GM12878 (cell line): Measurements from ENCODE around the gene IFIT3. TPM values are rescaled to one million over a fixed set of nuclear protein-coding genes. Genes with fewer than 3 reads are reported as not detected.

ENCODE experiments used
- ATAC-seq: fragments of 200-7000 bp; cut with Tn5 transposase; 3 replicates; pipeline ENCODE4 v1.9.1; 2020; ENCODE audit warnings: mild to moderate bottlenecking, moderate library complexity
- BruUV-seq: library from RNA; stranded (reverse); fragments of 400-500 nt; replicated peaks from 2 replicates; lab custom pipeline; 2021; lab: Mats Ljungman, UMichigan
- CTCF ChIA-PET: fragments of 300-600 bp; sonication (Branson Sonifier 250); formaldehyde crosslinking; extraction: SDS; loops from one replicate; lab custom pipeline; 2021; ENCODE audit warnings: inconsistent platforms; lab: Yijun Ruan, JAX
- POLR2A ChIA-PET: fragments of 350-600 bp; formaldehyde crosslinking; extraction: SDS; loops from one replicate; lab custom pipeline; 2021; ENCODE audit warnings: inconsistent platforms; lab: Charles Lee
- RAD21 ChIA-PET: fragments of 300-600 bp; sonication (Branson Sonifier 250); formaldehyde crosslinking; loops from one replicate; lab custom pipeline; 2023; ENCODE audit warnings: antibody characterized with exemption; ENCODE audit not compliant: unreplicated experiment; lab: Charles Lee
- SMC1A ChIA-PET: fragments of 300-600 bp; sonication (Branson Sonifier 250); formaldehyde crosslinking; loops from one replicate; lab custom pipeline; 2023; ENCODE audit not compliant: unreplicated experiment, uncharacterized antibody; lab: Charles Lee
- DNase-seq: peaks from one replicate; pipeline ENCODE4 v3.0.0-alpha.2; 2011; ENCODE audit warnings: low read depth, low spot score
- FAIRE-seq: peaks from 3 replicates; lab custom pipeline; 2011; peaks lifted over from hg19 to GRCh38; lab: Jason Lieb, UNC
- H2AFZ ChIP-seq: 2 replicates; pipeline ENCODE4 v1.6.0; 2011; ENCODE audit warnings: low read depth, low read length, control low read depth; ENCODE audit not compliant: control insufficient read depth
- H3K27ac ChIP-seq: 2 replicates; pipeline ENCODE4 v1.5.1; 2011; ENCODE audit warnings: control low read depth; ENCODE audit not compliant: control insufficient read depth, insufficient read depth
- H3K27me3 ChIP-seq, 2 experiments: replicated peaks in 1 of 2; 2 replicates each; pipeline versions ENCODE4 v1.6.0 to v1.6.1; 2011; ENCODE audit warnings: low read length in 1 of 2; ENCODE audit not compliant: control insufficient read depth in 2 of 2, insufficient read depth in 2 of 2
- H3K36me3 ChIP-seq, 2 experiments: 2 replicates each; pipeline ENCODE4 v1.5.1; 2011; ENCODE audit warnings: low read length in 1 of 2; ENCODE audit not compliant: control insufficient read depth in 2 of 2, insufficient read depth in 2 of 2
- H3K4me1 ChIP-seq: 2 replicates; pipeline ENCODE4 v1.6.1; 2011; ENCODE audit warnings: mild to moderate bottlenecking, low read length, moderate library complexity, mixed read lengths; ENCODE audit not compliant: control insufficient read depth, insufficient read depth
- H3K4me2 ChIP-seq: 2 replicates; pipeline ENCODE4 v1.6.0; 2011; ENCODE audit warnings: control low read depth; ENCODE audit not compliant: control insufficient read depth, insufficient read depth
- H3K4me3 ChIP-seq: fragments of 200-600 bp; sonication (generic); 2 replicates; pipeline ENCODE4 v1.5.1; 2016
- H3K79me2 ChIP-seq: 2 replicates; pipeline ENCODE4 v1.6.0; 2011; ENCODE audit warnings: low read length; ENCODE audit not compliant: control insufficient read depth, insufficient read depth
- H3K9ac ChIP-seq: 2 replicates; pipeline ENCODE4 v1.8.0; 2011; ENCODE audit warnings: low read length, control low read depth, mixed read lengths; ENCODE audit not compliant: control insufficient read depth, insufficient read depth
- H3K9me3 ChIP-seq: replicated peaks from 3 replicates; pipeline ENCODE4 v1.5.1; 2011; ENCODE audit warnings: mild to moderate bottlenecking, low read length; ENCODE audit not compliant: control insufficient read depth, insufficient read depth
- H4K20me1 ChIP-seq: 2 replicates; pipeline ENCODE4 v1.6.0; 2011; ENCODE audit not compliant: control insufficient read depth, insufficient read depth
- CBX5 ChIP-seq: sonication (generic); IDR thresholded peaks from 2 replicates; pipeline ENCODE4 v1.6.1; 2016; ENCODE audit warnings: low read depth, moderate library complexity, mild to moderate bottlenecking, inconsistent platforms
- CREM ChIP-seq: IDR thresholded peaks from 2 replicates; pipeline ENCODE4 v1.6.1; 2014; ENCODE audit warnings: antibody characterized with exemption, low read depth
- CTCF ChIP-seq, 3 experiments: IDR thresholded peaks in 2 of 3; conservative IDR thresholded peaks in 1 of 3; 2 replicates each; pipeline ENCODE4 v1.5.1; 2011; ENCODE audit warnings: low read depth in 3 of 3, low read length in 3 of 3, mild to moderate bottlenecking in 3 of 3, control low read depth in 2 of 3, moderate library complexity in 2 of 3, inconsistent platforms in 1 of 3, mixed read lengths in 1 of 3; ENCODE audit not compliant: control insufficient read depth in 2 of 3, insufficient read depth in 1 of 3; ENCODE audit errors: extremely low read depth in 1 of 3
- ESRRA ChIP-seq: IDR thresholded peaks from 2 replicates; pipeline ENCODE4 v1.6.1; 2012; ENCODE audit warnings: mild to moderate bottlenecking, low read length, improper control_type of control experiment
- EZH2 ChIP-seq: IDR thresholded peaks from 2 replicates; pipeline ENCODE4 v1.6.1; 2012; ENCODE audit warnings: low read depth, mild to moderate bottlenecking, control low read depth, inconsistent platforms, low read length, borderline replicate concordance; ENCODE audit not compliant: control insufficient read depth
- HDGF ChIP-seq: fragments of 450-650 bp; IDR thresholded peaks from 2 replicates; pipeline ENCODE4 v1.6.1; 2016; ENCODE audit warnings: antibody characterized with exemption
- IKZF2 ChIP-seq, 2 experiments: fragments of 450-650 bp; IDR thresholded peaks; 2 replicates each; pipeline ENCODE4 v1.6.1; 2017; ENCODE audit warnings: mild to moderate bottlenecking in 2 of 2, moderate library complexity in 2 of 2
- KDM1A ChIP-seq: fragments of 200-600 bp; sonication (generic); IDR thresholded peaks from 2 replicates; pipeline ENCODE4 v1.6.1; 2016; ENCODE audit warnings: borderline replicate concordance
- NR2C1 ChIP-seq: fragments of 450-650 bp; IDR thresholded peaks from 2 replicates; pipeline ENCODE4 v1.6.1; 2017; ENCODE audit warnings: antibody characterized with exemption, mild to moderate bottlenecking, moderate library complexity
- PKNOX1 ChIP-seq: fragments of 450-650 bp; IDR thresholded peaks from 2 replicates; pipeline ENCODE4 v1.6.1; 2016; ENCODE audit warnings: mild to moderate bottlenecking
- PRDM15 ChIP-seq: fragments of 450-650 bp; formaldehyde crosslinking; IDR thresholded peaks from 2 replicates; pipeline ENCODE4 v1.4.0; 2020; ENCODE audit warnings: mild to moderate bottlenecking, moderate library complexity
- RAD21 ChIP-seq: IDR thresholded peaks from 2 replicates; pipeline ENCODE4 v1.6.1; 2011; ENCODE audit warnings: mild to moderate bottlenecking, low read depth, low read length, moderate library complexity; ENCODE audit not compliant: insufficient read depth
- RELA ChIP-seq: fragments of 450-650 bp; IDR thresholded peaks from 2 replicates; pipeline ENCODE4 v1.8.0; 2014; ENCODE audit warnings: borderline replicate concordance; ENCODE audit not compliant: partially characterized antibody
- RUNX3 ChIP-seq: IDR thresholded peaks from 2 replicates; pipeline ENCODE4 v1.6.1; 2012; ENCODE audit warnings: low read length, inconsistent platforms
- SIX5 ChIP-seq: IDR thresholded peaks from 2 replicates; pipeline ENCODE4 v1.6.1; 2011; ENCODE audit warnings: mild to moderate bottlenecking, low read depth, low read length, moderate library complexity; ENCODE audit not compliant: severe bottlenecking
- SMAD1 ChIP-seq: fragments of 450-650 bp; IDR thresholded peaks from 2 replicates; pipeline ENCODE4 v1.6.1; 2018; ENCODE audit warnings: mild to moderate bottlenecking, low read depth; ENCODE audit not compliant: partially characterized antibody
- ZNF207 ChIP-seq: fragments of 450-650 bp; IDR thresholded peaks from 2 replicates; pipeline ENCODE4 v1.6.1; 2014; ENCODE audit warnings: antibody characterized with exemption, mild to moderate bottlenecking, borderline replicate concordance
- in situ Hi-C: fragments of 300-500 bp; cut with MboI; formaldehyde crosslinking; loops from 9 replicates; pipeline ENCODE4 v1.14.3; 2018; ENCODE audit warnings: mixed read lengths
- intact Hi-C: fragments of 100-400 bp; cut with micrococcal nuclease; formaldehyde crosslinking; loops from one replicate; pipeline ENCODE4 v1.14.2; 2022; ENCODE audit not compliant: unreplicated experiment
- polyA plus RNA-seq, 11 experiments: library from polyadenylated mRNA; depleted of rRNA in 4 of 11; unstranded in 6 of 11; stranded (reverse) in 5 of 11; fragments of >200 nt; fragmentation: Nextera tagmentation in 4 of 11; fragmentation: Illumina TruSeq in 1 of 11; extraction: Ambion mirVana in 4 of 11; extraction: Trizol in 1 of 11; gene quantifications; 1 replicate in 1 of 11; 2 replicates in 10 of 11; pipeline versions ENCODE4 v1.2.1 to v1.2.3, GENCODE V29; 2011 to 2016; ENCODE audit warnings: inconsistent platforms in 2 of 11, missing spikeins in 2 of 11, low read depth in 1 of 11
- total RNA-seq, 4 experiments: library from RNA; depleted of rRNA in 3 of 4; stranded (reverse); fragments of >200 nt in 3 of 4; fragmentation: Illumina TruSeq in 1 of 4; extraction: Trizol in 1 of 4; gene quantifications; 2 replicates each; pipeline versions ENCODE4 v1.2.1 to v1.2.3, GENCODE V29; 2013 to 2021

The IFIT3 gene
- total and polyA plus RNA-seq, 10 of the 15 experiments (the other 5 are each of a cell fraction or from before 2014, with no cell fraction given) = 27.0 to 70.2 (median 51.1) TPM

DNA sequence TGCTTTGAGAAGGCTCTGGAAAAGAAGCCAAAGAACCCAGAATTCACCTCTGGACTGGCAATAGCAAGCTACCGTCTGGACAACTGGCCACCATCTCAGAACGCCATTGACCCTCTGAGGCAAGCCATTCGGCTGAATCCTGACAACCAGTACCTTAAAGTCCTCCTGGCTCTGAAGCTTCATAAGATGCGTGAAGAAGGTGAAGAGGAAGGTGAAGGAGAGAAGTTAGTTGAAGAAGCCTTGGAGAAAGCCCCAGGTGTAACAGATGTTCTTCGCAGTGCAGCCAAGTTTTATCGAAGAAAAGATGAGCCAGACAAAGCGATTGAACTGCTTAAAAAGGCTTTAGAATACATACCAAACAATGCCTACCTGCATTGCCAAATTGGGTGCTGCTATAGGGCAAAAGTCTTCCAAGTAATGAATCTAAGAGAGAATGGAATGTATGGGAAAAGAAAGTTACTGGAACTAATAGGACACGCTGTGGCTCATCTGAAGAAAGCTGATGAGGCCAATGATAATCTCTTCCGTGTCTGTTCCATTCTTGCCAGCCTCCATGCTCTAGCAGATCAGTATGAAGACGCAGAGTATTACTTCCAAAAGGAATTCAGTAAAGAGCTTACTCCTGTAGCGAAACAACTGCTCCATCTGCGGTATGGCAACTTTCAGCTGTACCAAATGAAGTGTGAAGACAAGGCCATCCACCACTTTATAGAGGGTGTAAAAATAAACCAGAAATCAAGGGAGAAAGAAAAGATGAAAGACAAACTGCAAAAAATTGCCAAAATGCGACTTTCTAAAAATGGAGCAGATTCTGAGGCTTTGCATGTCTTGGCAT, 21.1 kb upstream of the IFIT3 start (continued):
- no peak for TF ChIP-seq PKNOX1
- TF ChIP-seq NR2C1 = no peak
- no peak for TF ChIP-seq RUNX3
- no peak for TF ChIP-seq CREM
- no peak for TF ChIP-seq CBX5

- H3K4me2 ChIP-seq = no peak overlapping the region
- BruUV-seq = no TSS peak
- 0 out of 4 replicates have a peak, but pooled peaks cover 0 to 2% of the 10 kb centered on the region in 2 experiments for H3K36me3 ChIP-seq
- H4K20me1 ChIP-seq = no peaks in the 10 kb centered on the region
- DNase-seq = no peak
- in situ Hi-C loops (no loop called here), intact Hi-C loops (no loop called here)
- RAD21 ChIA-PET = no interaction called here
- no peak for ATAC-seq
- POLR2A ChIA-PET = no interaction called here
- no peak for FAIRE-seq
- H3K4me1 ChIP-seq = no peaks in the 10 kb centered on the region; the same call in 1 of the 2 replicates
- H3K79me2 ChIP-seq = peaks cover 19% of the 10 kb centered on the region
- no peak overlapping the region for H3K9ac ChIP-seq
- no peak overlapping the region for H3K4me3 ChIP-seq
- SMC1A ChIA-PET = interaction anchor here (0.7 to 9.1 kb wide), 3 partner anchors 37 to 61 kb away, joined by 3 to 98 read pairs (median 3); no protein-coding TSS in a partner anchor
- H3K9me3 ChIP-seq = no peaks in the 10 kb centered on the region
- CTCF ChIA-PET = interaction anchor here (1.0 to 4.8 kb wide), 2 partner anchors 12 to 61 kb away, joined by 5 to 25 read pairs; no protein-coding TSS in a partner anchor
- H3K27ac ChIP-seq = no peak overlapping the region
- H3K27me3 ChIP-seq = no peaks in the 10 kb centered on the region
- no peak overlapping the region for H2AFZ ChIP-seq
- TF ChIP-seq KDM1A (no peak), ESRRA (no peak), PRDM15 (no peak), HDGF (no peak), NR2C1 (no peak), SMAD1 (no peak), RAD21 (no peak), RELA (no peak), EZH2 (no peak), ZNF207 (no peak), IKZF2 (IDR thresholded peaks at IDR 0.05) (no peak), SIX5 (no peak), CTCF (IDR thresholded peaks at IDR 0.05 in 2 of 3, conservative IDR thresholded peaks at IDR 0.05 in 1 of 3; ENCODE audit: control insufficient read depth in 2 of 3, extremely low read depth in 1 of 3, insufficient read depth in 1 of 3, low read depth in 3 of 3, low read length in 3 of 3) (no peak)
Measured at GRCh38 chr10:89307269-89307577, 20.6 kb upstream of the IFIT3 start.
